GM21367 (cell line): ENCODE data around the gene PLEKHB1.

Source experiments
- ATAC-seq: cut with Tn5 transposase; IDR thresholded peaks from one replicate; pipeline ENCODE4 v1.9.1; 2021; ENCODE audit not compliant: unreplicated experiment

The PLEKHB1 gene

GRCh38 chr11:73648121-73648520, 1.7 kb downstream of the PLEKHB1 start:
- no peak for ATAC-seq

- no peak for ATAC-seq
Observed at GRCh38 chr11:73648571-73649046, 2.2 kb downstream of the PLEKHB1 start.

- no peak for ATAC-seq
Observed at GRCh38 chr11:73649206-73649605, 2.8 kb downstream of the PLEKHB1 start.

GRCh38 chr11:73650400-73650799, 4.0 kb downstream of the PLEKHB1 start:
- ATAC-seq = no peak

GRCh38 chr11:73651252-73651651, 4.9 kb downstream of the PLEKHB1 start:
- no peak for ATAC-seq

- ATAC-seq = no peak
Observed at GRCh38 chr11:73651661-73652045, 5.3 kb downstream of the PLEKHB1 start.

GRCh38 chr11:73652046-73652730, 5.8 kb downstream of the PLEKHB1 start:
- no peak for ATAC-seq

- ATAC-seq = no peak
Observed at GRCh38 chr11:73652856-73653559, 6.6 kb downstream of the PLEKHB1 start.

- no peak for ATAC-seq
Observed at GRCh38 chr11:73653996-73654395, 7.6 kb downstream of the PLEKHB1 start.

GRCh38 chr11:73654482-73655021, 8.2 kb downstream of the PLEKHB1 start:
- no peak for ATAC-seq

- ATAC-seq = no peak
Observed at GRCh38 chr11:73655686-73656085, 9.3 kb downstream of the PLEKHB1 start.

GRCh38 chr11:73656985-73657384, 10.6 kb downstream of the PLEKHB1 start:
- ATAC-seq = no peak

GRCh38 chr11:73659961-73660360, 13.6 kb downstream of the PLEKHB1 start:
- ATAC-seq = no peak

GRCh38 chr11:73660497-73661034, 14.2 kb downstream of the PLEKHB1 start:
- ATAC-seq = no peak

- no peak for ATAC-seq
Observed at GRCh38 chr11:73661035-73661628, 14.8 kb downstream of the PLEKHB1 start.

- no peak for ATAC-seq
Observed at GRCh38 chr11:73662445-73663157, 16.2 kb downstream of the PLEKHB1 start.

GRCh38 chr11:73663604-73664495, 17.5 kb downstream of the PLEKHB1 start:
- ATAC-seq = no peak

GRCh38 chr11:73664877-73665276, 18.5 kb downstream of the PLEKHB1 start:
- ATAC-seq = no peak

- ATAC-seq = no peak
Observed at GRCh38 chr11:73667891-73668290, 21.5 kb downstream of the PLEKHB1 start.

- ATAC-seq = no peak
Observed at GRCh38 chr11:73670808-73671207, 24.4 kb downstream of the PLEKHB1 start.
